Fibroblast of villous mesenchyme (primary cell): Measurements from ENCODE around the gene ANKRD44. TPM values are rescaled to one million over a fixed set of nuclear protein-coding genes. Genes with fewer than 3 reads are reported as not detected.
"Not testable (repeated sequence)": the region's sequence is repeated elsewhere in the genome, so short reads cannot be mapped to it uniquely, and the experiment has no call there.

Experiments used
- DNase-seq: peaks from one replicate; pipeline ENCODE4 v3.0.0-alpha.2; 2010; ENCODE audit warnings: low read depth
- H3K4me3 ChIP-seq: 2 replicates; pipeline ENCODE4 v1.5.1; 2011; ENCODE audit warnings: low read depth, mild to moderate bottlenecking, low read length
- CTCF ChIP-seq: IDR thresholded peaks from 2 replicates; pipeline ENCODE4 v1.5.1; 2012; ENCODE audit warnings: low read depth, mild to moderate bottlenecking, low read length; ENCODE audit not compliant: insufficient read depth
- total RNA-seq: library from RNA; depleted of rRNA; stranded (reverse); fragments of >200 nt; gene quantifications from 2 replicates; pipeline ENCODE4 v1.2.3, GENCODE V29; 2012

The ANKRD44 gene
- total RNA-seq, 1 donor: 3.9 TPM

DNA sequence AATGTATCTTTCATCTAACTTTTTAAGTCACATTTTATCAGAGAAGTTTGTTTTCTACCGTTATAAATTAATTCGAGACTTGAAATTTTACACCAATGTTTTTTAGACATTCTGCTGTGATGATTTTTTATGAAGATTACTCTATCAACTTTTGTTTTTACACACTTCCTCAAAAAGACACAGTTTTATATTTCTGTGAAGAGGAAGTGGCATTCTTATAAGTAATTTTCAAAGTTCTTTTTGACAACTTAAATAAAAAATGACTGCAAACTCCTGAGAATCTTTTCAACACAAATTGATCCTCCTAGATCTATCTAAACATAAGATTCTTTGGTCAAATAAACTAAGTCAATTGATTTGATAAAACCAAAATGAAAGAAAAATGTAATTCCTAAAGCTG, 13.7 kb downstream of the ANKRD44 start:
- DNase-seq: no peak
- no peak overlapping the region for H3K4me3 ChIP-seq
- no peak for TF ChIP-seq CTCF

- no peak for TF ChIP-seq CTCF
- H3K4me3 ChIP-seq: no peak overlapping the region
- no peak for DNase-seq
Observed at GRCh38 chr2:197294260-197294659, 16.3 kb downstream of the ANKRD44 start.

- H3K4me3 ChIP-seq: no peak overlapping the region
- DNase-seq: no peak
- no peak for TF ChIP-seq CTCF
Observed at GRCh38 chr2:197293252-197294007, 17.1 kb downstream of the ANKRD44 start.

DNA sequence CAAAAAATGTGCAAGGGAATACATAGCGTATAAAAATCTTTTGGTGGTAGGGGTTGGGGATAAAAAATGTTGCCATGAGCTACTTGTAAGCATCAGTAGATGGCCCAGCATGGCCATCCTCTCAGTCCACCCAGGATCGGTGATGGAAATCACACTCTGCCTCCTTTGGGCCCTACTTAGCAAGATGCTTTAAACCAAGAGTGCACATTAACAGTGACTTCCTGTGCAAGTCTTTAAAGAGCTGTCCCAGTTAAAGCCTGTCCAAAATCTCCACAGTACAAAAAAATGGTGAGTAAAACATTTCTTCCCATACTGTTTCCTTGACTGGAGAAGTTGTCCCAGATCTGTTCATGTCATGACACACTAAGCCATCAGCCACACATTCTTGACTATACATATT, 18.0 kb downstream of the ANKRD44 start:
- DNase-seq: no peak
- no peak for TF ChIP-seq CTCF
- no peak overlapping the region for H3K4me3 ChIP-seq

GRCh38 chr2:197287596-197287932, 23.0 kb downstream of the ANKRD44 start:
- DNase-seq, H3K4me3 ChIP-seq: not testable (repeated sequence)

- TF ChIP-seq CTCF: no peak
- peak; percentile 83 for DNase-seq
- H3K4me3 ChIP-seq: no peak overlapping the region
Observed at GRCh38 chr2:197286805-197287595, 23.6 kb downstream of the ANKRD44 start.

DNA sequence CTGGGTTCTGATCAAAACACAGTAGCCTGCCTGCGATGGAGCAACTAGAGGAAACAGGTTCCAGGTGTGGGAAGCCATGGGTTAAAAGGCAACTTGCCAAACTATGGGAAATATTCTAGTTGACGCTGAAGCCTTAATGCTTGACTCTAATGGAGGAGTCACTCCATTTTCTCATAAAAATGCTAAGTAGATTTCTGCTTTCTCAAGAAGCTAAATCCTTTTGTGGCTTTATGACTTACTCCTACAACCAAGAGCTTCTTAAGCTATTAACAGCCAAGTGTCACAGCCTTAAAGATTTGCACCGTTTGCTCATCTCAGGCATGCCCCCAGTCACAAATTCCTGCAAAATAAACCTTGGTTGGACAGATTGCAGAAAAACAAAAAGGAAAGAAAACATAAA, 25.2 kb downstream of the ANKRD44 start:
- no peak overlapping the region for H3K4me3 ChIP-seq
- no peak for TF ChIP-seq CTCF
- DNase-seq: no peak
